ENCODE data around the gene CDH4. TPM values are rescaled to one million over a fixed set of nuclear protein-coding genes. Genes with fewer than 3 reads are reported as not detected.

Gene CDH4
- total and polyA plus RNA-seq, 2 of the 4 experiments (the other 2 are of a cell fraction): 1.6 to 3.5 TPM

DNA sequence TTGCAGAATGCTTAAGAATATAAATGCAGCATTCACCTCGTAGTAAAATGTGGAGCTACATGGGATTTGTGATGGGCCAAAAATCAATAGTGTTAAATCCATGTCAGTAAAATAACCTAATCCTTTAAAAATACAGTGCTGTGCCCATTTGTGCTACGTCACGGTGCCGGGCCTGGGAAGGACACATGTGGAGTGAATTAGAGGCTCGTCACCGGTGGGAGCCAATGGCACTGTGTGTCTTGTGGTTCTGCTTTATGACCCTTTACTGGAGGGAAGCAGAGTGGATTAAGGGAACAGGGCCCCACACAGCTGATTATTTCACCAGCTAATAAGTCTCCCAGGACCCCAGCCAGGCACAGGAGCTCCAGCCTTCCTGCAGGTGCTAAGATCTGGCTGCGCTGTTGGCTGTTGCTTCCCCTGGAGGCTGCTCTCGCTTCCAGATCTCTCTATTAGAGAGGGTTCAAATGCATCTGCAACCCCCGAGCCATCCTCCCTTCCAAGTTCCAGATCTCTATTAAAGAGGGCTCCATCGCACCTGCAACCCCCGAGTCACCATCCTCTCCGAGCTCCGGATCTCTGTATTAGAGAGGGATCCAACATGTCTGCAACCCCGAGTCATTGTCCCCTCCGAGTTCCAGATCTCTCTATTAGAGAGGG lies 405.8 kb downstream of the CDH4 start:
- DNase-seq: no peak

More for the DNA sequence above, 405.8 kb downstream of the CDH4 start:
- Histone ChIP-seq H3K23ac (ENCODE audit: low read depth, low read length) (no peak overlapping the region), H2AK9ac (replicated peaks; ENCODE audit: low read depth, low read length, poor library complexity) (no peak overlapping the region), H3K56ac (ENCODE audit: extremely low read depth, insufficient read depth, low read length) (no peak overlapping the region), H2BK5ac (ENCODE audit: low read depth, low read length, poor library complexity, severe bottlenecking) (no peak overlapping the region), H3K4me3 (ENCODE audit: insufficient read depth, low read depth, low read length) (no peak overlapping the region), H4K91ac (ENCODE audit: insufficient read depth, low read depth, low read length) (no peak overlapping the region), H2BK120ac (ENCODE audit: low read depth, low read length) (no peak overlapping the region), H4K5ac (ENCODE audit: low read depth, low read length) (no peak overlapping the region), H3K18ac (ENCODE audit: low read depth, low read length) (no peak overlapping the region), H3K9me1 (ENCODE audit: insufficient read depth, low read length) (no peaks in the 10 kb centered on the region), H4K20me1 (ENCODE audit: insufficient read depth, low read length) (no peaks in the 10 kb centered on the region), H4K8ac (ENCODE audit: low read depth in 2 of 2, low read length in 2 of 2) (no peak overlapping the region), H3K4ac (ENCODE audit: low read depth, low read length) (no peak overlapping the region), H3K9me3 (ENCODE audit: control insufficient read depth, insufficient read depth, low read length) (no peaks in the 10 kb centered on the region; the same call in 1 of the 2 replicates), H3K79me1 (ENCODE audit: low read depth in 1 of 2, low read length in 2 of 2) (no peaks in the 10 kb centered on the region), H3K9ac (ENCODE audit: low read depth, low read length) (no peak overlapping the region), H2AK5ac (ENCODE audit: low read depth, low read length) (no peak overlapping the region), H3K4me2 (ENCODE audit: low read depth, low read length) (no peak overlapping the region), H3K14ac (replicated peaks; ENCODE audit: low read depth, low read length) (no peak overlapping the region), H3K27ac (ENCODE audit: insufficient read depth, low read length) (no peak overlapping the region), H2AFZ (replicated peaks; ENCODE audit: low read length, poor library complexity) (no peak overlapping the region), H3K4me1 (ENCODE audit: control insufficient read depth, insufficient read depth, low read length) (no peaks in the 10 kb centered on the region), H2BK20ac (ENCODE audit: low read depth, low read length) (no peak overlapping the region), H3K36me3 (ENCODE audit: control insufficient read depth, insufficient read depth, low read length) (no peaks in the 10 kb centered on the region), H2BK15ac (ENCODE audit: low read depth, low read length) (no peak overlapping the region), H3K27me3 (ENCODE audit: control insufficient read depth, insufficient read depth, low read length) (no peaks in the 10 kb centered on the region)
- BruUV-seq (replicated peaks): no TSS peak
- no peak for ATAC-seq (ENCODE audit: low read depth)
- dilution Hi-C loops (cut with HindIII; ENCODE audit: low sequenced_read_pairs, unreplicated experiment): no loop called here
- ChIA-PET POLR2A (ENCODE audit: unreplicated experiment) (no interaction called here), CTCF (no interaction called here)
- no peak for TF ChIP-seq NFE2L2 (IDR thresholded peaks at IDR 0.05; ENCODE audit: low read depth, low read length)
- no peak for TF ChIP-seq CHD1 (IDR thresholded peaks at IDR 0.05; ENCODE audit: low read depth, low read length)
- TF ChIP-seq RCOR1 (IDR thresholded peaks at IDR 0.05; ENCODE audit: insufficient replicate concordance, low read length): no peak
- TF ChIP-seq RFX5 (IDR thresholded peaks at IDR 0.05; ENCODE audit: low read depth, low read length): no peak
- no peak for TF ChIP-seq RAD21 (IDR thresholded peaks at IDR 0.05; ENCODE audit: low read length)
- no peak for TF ChIP-seq POLR2A (IDR thresholded peaks at IDR 0.05; ENCODE audit: low read depth, low read length)
- TF ChIP-seq FOS (IDR thresholded peaks at IDR 0.05; ENCODE audit: low read depth, low read length): no peak
- TF ChIP-seq, protein P1, sequence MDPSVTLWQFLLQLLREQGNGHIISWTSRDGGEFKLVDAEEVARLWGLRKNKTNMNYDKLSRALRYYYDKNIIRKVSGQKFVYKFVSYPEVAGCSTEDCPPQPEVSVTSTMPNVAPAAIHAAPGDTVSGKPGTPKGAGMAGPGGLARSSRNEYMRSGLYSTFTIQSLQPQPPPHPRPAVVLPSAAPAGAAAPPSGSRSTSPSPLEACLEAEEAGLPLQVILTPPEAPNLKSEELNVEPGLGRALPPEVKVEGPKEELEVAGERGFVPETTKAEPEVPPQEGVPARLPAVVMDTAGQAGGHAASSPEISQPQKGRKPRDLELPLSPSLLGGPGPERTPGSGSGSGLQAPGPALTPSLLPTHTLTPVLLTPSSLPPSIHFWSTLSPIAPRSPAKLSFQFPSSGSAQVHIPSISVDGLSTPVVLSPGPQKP (IDR thresholded peaks at IDR 0.05; ENCODE audit: borderline replicate concordance, low read depth, low read length): no peak
- no peak for TF ChIP-seq BHLHE40 (IDR thresholded peaks at IDR 0.05; ENCODE audit: low read depth, low read length)
- TF ChIP-seq, protein P2, sequence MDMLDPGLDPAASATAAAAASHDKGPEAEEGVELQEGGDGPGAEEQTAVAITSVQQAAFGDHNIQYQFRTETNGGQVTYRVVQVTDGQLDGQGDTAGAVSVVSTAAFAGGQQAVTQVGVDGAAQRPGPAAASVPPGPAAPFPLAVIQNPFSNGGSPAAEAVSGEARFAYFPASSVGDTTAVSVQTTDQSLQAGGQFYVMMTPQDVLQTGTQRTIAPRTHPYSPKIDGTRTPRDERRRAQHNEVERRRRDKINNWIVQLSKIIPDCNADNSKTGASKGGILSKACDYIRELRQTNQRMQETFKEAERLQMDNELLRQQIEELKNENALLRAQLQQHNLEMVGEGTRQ (IDR thresholded peaks at IDR 0.05; ENCODE audit: low read depth, low read length): no peak
- TF ChIP-seq MAFK (IDR thresholded peaks at IDR 0.05; ENCODE audit: low read depth, low read length): no peak
- no peak for TF ChIP-seq SMC3 (IDR thresholded peaks at IDR 0.05; ENCODE audit: low read depth, low read length)
- 100% methylated on average over 2 of the region's 15 CpGs; no CpG with 5 or more reads in 1 of the 2 experiments for WGBS, 2 experiments (ENCODE audit: extremely low coverage in 2 of 2, insufficient read length in 1 of 2)
- intact Hi-C loops (cut with micrococcal nuclease): no loop called here
- in situ Hi-C loops (cut with MboI; ENCODE audit: low sequenced_read_pairs): no loop called here

Measured in IMR-90 (cell line).